Measurements from ENCODE around the gene CYFIP2. TPM values are rescaled to one million over a fixed set of nuclear protein-coding genes. Genes with fewer than 3 reads are reported as not detected.

CYFIP2 gene
- total RNA-seq, 6 experiments from 2014 or later: 7.1 to 20.0 (median 9.7) TPM

DNA sequence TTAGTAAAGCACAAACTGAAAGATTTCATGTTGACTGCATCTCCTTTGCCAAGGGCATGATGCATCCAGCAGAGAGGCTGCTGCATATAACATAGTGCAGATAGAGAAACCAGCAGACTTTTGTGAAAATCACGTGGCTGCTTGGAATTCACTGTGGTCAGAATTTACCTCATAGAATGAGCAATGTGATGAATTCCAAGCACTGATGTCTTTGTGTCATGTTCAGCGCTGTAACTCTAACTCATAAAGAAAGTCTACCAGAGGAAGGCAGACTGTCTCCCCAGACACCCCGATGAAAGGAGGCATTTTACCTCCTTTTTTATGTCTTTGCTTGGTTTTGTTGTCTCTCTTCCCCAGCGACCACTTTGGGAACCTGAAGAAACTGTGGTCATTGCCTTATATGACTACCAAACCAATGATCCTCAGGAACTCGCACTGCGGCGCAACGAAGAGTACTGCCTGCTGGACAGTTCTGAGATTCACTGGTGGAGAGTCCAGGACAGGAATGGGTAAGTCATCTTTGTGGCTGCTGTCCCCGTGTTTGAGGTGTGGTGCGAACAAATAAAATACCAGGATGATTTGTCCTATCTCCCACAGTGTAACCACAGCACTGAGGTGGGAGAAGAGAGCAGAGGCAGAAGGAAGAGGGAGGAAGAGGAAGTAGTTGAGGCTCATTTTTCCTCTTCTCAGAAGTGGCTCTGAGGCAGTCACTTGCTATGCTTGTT lies 43.3 kb upstream of the CYFIP2 start:
- TF ChIP-seq CTCF (IDR thresholded peaks at IDR 0.05): no peak
- Mint-ChIP-seq H3K9me3 (no peaks in the 10 kb centered on the region), H3K36me3 (ENCODE audit: low read depth) (no peaks in the 10 kb centered on the region), H3K4me1 (ENCODE audit: low read depth) (no peaks in the 10 kb centered on the region; the same call in 1 of the 2 replicates), H3K27me3 (ENCODE audit: insufficient read depth) (peaks cover 6% of the 10 kb centered on the region; the same call in 1 of the 2 replicates), H3K4me3 (no peak overlapping the region), H3K27ac (no peak overlapping the region)
- DNase-seq: peak; percentile 47

DNA sequence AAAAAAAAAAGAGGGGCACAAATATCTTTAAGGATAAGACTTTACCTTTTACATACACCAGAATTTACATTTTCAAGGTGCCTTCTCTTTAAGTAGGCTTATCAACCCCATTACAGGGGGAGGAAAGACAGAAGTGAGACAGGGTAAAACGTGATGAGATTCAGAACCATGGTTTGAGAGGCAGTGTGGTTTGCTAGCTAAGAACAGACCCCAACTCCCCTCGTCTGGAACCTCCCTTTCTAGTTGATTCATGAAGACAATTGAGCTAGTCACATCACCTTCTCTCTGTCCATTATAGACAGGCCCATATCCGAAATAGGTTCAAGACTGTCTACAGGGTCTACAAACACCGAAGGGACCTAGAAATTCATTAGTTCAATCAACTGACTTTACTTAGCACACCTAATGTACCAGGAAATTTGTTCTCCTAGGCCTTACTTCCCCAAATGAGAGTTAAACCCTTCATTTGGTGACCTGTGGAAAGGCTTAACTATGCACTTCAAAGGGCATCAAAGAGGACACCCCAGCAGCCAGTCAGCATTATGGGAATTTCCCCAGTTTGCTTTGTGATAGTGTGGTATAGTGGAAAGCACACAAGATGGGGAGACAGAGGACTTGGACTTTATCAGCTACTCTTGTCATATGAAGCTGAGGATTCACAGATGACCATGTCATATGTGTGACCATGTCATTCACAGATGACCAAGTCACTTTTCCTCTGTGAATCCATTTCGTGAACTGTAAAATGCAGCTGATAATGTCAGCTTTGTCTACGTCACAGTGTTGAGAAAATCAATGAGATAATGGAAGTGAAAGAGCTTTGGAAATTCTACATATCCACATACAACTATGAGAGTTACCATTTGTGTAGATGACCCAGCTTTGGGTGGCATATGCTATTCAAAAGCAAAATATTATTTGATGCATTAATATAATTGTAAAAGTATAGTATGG lies 40.2 kb upstream of the CYFIP2 start:
- TF ChIP-seq CTCF (IDR thresholded peaks at IDR 0.05): no peak
- H3K4me1 Mint-ChIP-seq (ENCODE audit: low read depth): no peaks in the 10 kb centered on the region; the same call in 1 of the 2 replicates
- H3K9me3 Mint-ChIP-seq: no peaks in the 10 kb centered on the region
- no peak overlapping the region for H3K4me3 Mint-ChIP-seq
- H3K36me3 Mint-ChIP-seq (ENCODE audit: low read depth): no peaks in the 10 kb centered on the region
- no peak for DNase-seq
- no peaks in the 10 kb centered on the region; the same call in none of the 2 replicates for H3K27me3 Mint-ChIP-seq (ENCODE audit: insufficient read depth)
- H3K27ac Mint-ChIP-seq: no peak overlapping the region

GRCh38 chr5:157230610-157231009 lies 35.3 kb upstream of the CYFIP2 start:
- TF ChIP-seq CTCF (IDR thresholded peaks at IDR 0.05): peak; percentile 31; the same call in 1 of the 2 replicates
- peaks cover 4% of the 10 kb centered on the region for H3K27me3 Mint-ChIP-seq (ENCODE audit: insufficient read depth)
- H3K9me3 Mint-ChIP-seq: no peaks in the 10 kb centered on the region

GRCh38 chr5:157232706-157233105 lies 33.2 kb upstream of the CYFIP2 start:
- no peak for DNase-seq
- Mint-ChIP-seq H3K4me1 (ENCODE audit: low read depth) (no peaks in the 10 kb centered on the region; the same call in 1 of the 2 replicates), H3K27me3 (ENCODE audit: insufficient read depth) (peaks cover 7% of the 10 kb centered on the region), H3K9me3 (no peaks in the 10 kb centered on the region), H3K27ac (no peak overlapping the region), H3K36me3 (ENCODE audit: low read depth) (no peaks in the 10 kb centered on the region), H3K4me3 (no peak overlapping the region)
- no peak for TF ChIP-seq CTCF (IDR thresholded peaks at IDR 0.05)

More at GRCh38 chr5:157230610-157231009, 35.3 kb upstream of the CYFIP2 start:
- no peak for DNase-seq
- Mint-ChIP-seq H3K36me3 (ENCODE audit: low read depth) (no peaks in the 10 kb centered on the region), H3K27ac (no peak overlapping the region), H3K4me1 (ENCODE audit: low read depth) (no peaks in the 10 kb centered on the region; the same call in 1 of the 2 replicates), H3K4me3 (no peak overlapping the region)

- no peak for DNase-seq
- H3K36me3 Mint-ChIP-seq (ENCODE audit: low read depth): no peaks in the 10 kb centered on the region
- no peak overlapping the region for H3K27ac Mint-ChIP-seq
- no peak for TF ChIP-seq CTCF (IDR thresholded peaks at IDR 0.05)
- no peak overlapping the region for H3K4me3 Mint-ChIP-seq
- peaks cover 8% of the 10 kb centered on the region for H3K27me3 Mint-ChIP-seq (ENCODE audit: insufficient read depth)
- H3K9me3 Mint-ChIP-seq: no peaks in the 10 kb centered on the region
- no peaks in the 10 kb centered on the region; the same call in 1 of the 2 replicates for H3K4me1 Mint-ChIP-seq (ENCODE audit: low read depth)
Measured at GRCh38 chr5:157233515-157233914, 32.4 kb upstream of the CYFIP2 start.

Measured in HFFc6 (cell line).